Pulmonary artery endothelial cell (primary cell): ENCODE results near the gene TNFRSF25. TPM values are rescaled to one million over a fixed set of nuclear protein-coding genes. Genes with fewer than 3 reads are reported as not detected.

ENCODE experiments used
- DNase-seq: peaks from one replicate; pipeline ENCODE4 v3.0.0-alpha.2; 2011; ENCODE audit warnings: low read depth, low spot score
- total RNA-seq: library from RNA; depleted of rRNA; stranded (reverse); fragments of >200 nt; gene quantifications from 2 replicates; pipeline ENCODE4 v1.2.3, GENCODE V29; 2014

The TNFRSF25 gene
- total RNA-seq, 1 donor from 2014 or later, result 8.4 TPM

DNA sequence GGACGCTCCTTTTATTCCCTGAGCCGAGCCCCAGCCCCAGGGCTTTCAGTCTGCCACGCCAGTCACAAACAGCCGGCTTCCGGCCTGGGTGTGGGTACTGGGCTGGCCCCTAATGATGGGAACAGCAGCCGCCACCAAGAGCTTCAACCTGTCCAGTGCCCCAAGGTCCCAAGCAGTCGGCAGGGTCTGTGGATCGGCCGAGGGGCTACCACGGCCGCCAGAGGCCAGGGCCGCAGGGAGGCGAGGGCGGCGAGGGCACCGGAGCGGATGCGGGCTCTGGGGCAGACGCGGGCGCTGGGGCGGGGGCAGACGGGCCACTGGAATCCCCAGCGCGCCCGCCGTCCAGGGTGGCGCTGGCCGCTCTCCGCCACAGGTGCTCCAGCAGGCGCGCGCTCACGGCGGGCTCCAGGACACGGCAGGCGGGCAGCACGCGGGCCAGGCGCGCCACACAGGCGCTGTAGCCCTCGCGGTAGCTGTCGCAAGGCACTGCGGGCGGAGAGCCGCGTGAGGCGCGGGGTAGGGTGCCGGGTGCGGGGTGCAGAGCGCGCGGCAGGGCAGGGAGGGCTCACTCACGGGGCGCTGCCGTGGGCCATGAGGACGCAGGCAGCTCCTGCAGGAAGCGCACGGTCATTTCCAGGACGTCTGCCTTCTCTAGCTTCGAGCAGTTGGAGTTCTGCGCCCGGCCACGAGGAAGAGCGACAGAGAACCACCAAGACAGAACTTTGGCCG is 47.1 kb downstream of the TNFRSF25 start:
- DNase-seq, result no peak

DNA sequence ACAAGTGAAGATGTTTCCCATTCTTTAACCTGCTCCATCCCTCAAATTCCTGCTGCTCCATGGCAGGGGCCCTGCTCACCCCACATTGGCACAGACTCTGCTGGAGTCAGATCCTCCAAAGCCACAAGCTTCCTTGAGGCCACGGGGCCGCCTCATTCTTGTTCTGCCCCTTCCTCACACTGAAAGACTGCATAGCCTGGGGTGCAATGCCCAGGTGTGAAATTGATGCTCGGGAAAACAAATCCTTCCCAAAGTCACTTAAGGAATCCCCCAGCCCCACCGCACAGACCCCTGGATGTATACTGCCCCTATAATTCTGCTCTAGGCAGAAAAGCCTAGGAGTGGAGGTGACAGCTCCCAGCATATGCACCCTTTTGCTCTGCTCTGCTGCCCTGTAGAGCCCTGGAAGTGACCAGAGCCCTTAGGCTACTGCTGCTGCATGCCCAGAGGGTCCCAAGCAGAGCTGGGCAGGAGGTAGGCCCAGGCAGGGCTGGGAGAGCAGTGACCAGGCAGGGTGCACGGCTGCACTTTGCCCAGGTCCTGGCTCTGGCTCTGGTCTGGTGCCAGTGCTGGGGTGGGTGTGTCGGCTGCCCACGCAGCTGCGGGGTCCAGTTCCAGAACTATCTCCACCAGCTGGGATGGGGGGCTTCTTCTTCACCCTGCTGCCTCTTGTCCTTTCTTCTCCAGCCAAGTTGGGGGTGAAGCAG is 47.9 kb downstream of the TNFRSF25 start:
- DNase-seq, result no peak

DNA sequence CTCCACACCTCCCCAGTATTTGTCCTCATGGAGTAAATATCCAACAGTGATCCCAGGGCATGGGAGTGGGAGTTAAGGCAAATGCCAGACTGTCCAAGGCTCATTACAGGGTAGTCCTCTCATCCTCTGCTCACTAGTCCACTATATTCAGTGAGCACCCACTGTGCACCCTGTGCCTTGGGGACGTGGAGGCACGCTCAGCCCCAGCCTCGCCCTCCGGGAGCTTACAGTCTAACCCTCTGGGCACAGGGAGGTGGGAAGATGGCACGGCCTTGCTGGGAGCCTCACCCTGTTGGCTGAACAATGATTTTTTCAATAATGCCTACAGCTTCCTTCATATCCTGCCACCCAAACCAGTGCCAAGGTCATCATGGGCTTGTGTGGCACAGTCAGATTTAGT is 49.1 kb downstream of the TNFRSF25 start:
- no peak for DNase-seq

DNA sequence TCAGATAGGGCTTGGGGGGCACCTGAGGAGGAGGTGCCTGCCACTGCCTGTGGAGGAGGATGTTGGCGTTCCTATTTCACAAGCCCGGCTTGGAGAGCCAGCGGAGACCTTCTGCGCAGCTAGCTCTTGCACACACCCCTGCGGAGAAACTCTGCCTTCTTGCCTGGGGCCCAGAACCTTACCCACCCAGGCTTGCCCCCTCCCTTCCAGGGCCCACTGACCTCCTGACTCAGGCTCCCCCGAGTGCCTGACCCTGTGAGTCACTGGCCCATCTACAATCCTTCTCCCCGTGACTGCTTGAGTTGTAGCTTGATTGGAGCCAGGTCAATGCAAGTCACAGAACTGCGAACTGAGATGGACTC is 49.7 kb downstream of the TNFRSF25 start:
- no peak for DNase-seq

DNA sequence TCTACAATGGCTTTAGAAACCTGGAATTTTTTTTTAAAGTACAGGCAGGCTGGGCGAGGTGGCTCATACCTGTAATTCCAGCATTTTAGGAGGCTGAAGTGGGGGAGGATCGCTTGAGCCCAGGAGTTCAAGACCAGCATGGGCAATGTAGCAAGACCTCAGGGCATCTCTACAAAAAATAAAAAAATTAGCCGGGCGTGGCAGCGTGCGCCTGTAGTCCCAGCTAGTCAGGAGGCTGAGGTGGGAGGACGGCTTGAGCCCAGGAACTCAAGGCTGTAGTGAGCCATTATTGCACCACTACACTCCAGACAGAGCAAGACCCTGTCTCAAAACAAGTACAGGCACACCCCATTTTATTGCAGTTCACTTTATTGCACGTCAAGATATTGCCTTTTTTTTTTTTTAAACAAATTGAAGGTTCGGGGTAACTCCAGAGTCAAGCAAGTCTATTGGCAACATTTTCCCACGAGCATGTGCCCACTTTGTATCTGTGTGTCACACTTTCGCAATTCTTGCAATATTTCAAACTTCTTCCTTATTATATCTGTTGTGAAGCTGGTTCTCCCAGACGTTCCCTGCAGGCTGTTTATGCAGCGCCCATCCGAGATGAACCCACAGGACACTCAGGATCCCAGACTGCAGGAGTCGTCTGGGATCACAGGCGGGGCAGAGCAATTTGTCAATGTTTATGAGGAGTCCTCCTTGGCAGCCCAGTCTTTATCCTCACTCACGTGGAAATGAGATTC is 50.9 kb downstream of the TNFRSF25 start:
- DNase-seq, result no peak

DNA sequence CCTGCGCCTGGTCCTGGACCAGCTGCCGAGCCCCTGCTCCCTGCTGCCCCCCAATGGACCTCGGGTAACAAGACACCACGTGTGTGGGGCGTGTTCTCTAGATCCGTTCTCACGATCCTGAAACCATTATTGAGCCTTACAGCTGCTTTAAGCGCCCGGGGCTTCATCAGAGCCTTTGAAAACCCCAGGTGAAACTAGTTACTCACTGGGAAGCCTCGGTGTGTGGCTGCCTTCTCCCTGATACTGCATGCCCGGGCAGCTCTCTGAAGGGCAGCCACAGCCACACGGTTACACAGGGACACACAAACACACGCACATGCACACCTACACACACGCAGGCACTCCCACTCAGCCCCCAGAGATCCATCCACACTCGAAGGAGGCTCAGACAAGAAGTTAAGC is 51.5 kb downstream of the TNFRSF25 start:
- no peak for DNase-seq

DNA sequence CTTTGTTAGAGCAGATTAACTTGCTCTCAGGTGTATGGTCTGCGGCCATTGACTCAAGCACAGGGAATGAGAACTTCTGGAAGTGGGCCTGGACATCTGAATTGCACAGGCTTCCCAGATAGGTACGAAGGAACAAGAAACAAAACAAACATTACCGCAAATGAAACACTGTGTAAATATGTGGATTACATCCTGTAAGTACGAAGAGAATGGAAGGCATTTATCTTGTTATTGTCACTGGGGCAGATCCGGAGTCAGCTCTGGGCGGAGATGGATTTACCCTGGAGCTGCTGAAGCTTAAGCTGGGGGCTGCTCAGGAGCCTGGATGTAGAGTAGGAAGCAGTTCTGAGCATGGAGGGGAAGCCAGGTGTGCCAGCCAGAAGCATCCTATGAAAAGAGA is 53.1 kb downstream of the TNFRSF25 start:
- no peak for DNase-seq

Other genes starting within 250 kb of the TNFRSF25 start
- 77.2 and 124 TPM in 2 replicates for gene ICMT, start 230.2 kb downstream of the TNFRSF25 start, total RNA-seq
- gene HES3, start 222.0 kb downstream of the TNFRSF25 start, total RNA-seq, result not detected in 2 replicates
- gene GPR153, start 205.1 kb downstream of the TNFRSF25 start, total RNA-seq, result 1.8 and 2.5 TPM in 2 replicates
- gene ACOT7, start 72.4 kb downstream of the TNFRSF25 start, total RNA-seq, result 57.1 and 69.0 TPM in 2 replicates
- 18.8 and 38.6 TPM in 2 replicates for gene HES2, start 46.3 kb downstream of the TNFRSF25 start, total RNA-seq
- 0.79 and 0.81 TPM in 2 replicates for gene ESPN, start 41.4 kb downstream of the TNFRSF25 start, total RNA-seq
- gene PLEKHG5, start 25.5 kb upstream of the TNFRSF25 start, total RNA-seq, result 28.0 and 41.3 TPM in 2 replicates
- gene NOL9, start 88.3 kb upstream of the TNFRSF25 start, total RNA-seq, result 22.2 and 34.1 TPM in 2 replicates
- gene TAS1R1, start 89.1 kb upstream of the TNFRSF25 start, total RNA-seq, result 0.07 TPM in 1 of 2 replicates, not detected in the other
- 13.3 and 14.0 TPM in 2 replicates for gene ZBTB48, start 113.8 kb upstream of the TNFRSF25 start, total RNA-seq
- gene KLHL21, start 136.7 kb upstream of the TNFRSF25 start, total RNA-seq, result 24.1 and 25.3 TPM in 2 replicates
- gene PHF13, start 147.6 kb upstream of the TNFRSF25 start, total RNA-seq, result 11.8 and 12.3 TPM in 2 replicates
- 17.5 and 25.0 TPM in 2 replicates for gene THAP3, start 158.7 kb upstream of the TNFRSF25 start, total RNA-seq
- gene DNAJC11, start 235.6 kb upstream of the TNFRSF25 start, total RNA-seq, result 46.3 and 70.1 TPM in 2 replicates